Smooth muscle cell of the coronary artery (primary cell): ENCODE measurements around the gene TCP11. TPM values are rescaled to one million over a fixed set of nuclear protein-coding genes. Genes with fewer than 3 reads are reported as not detected.

Source experiments
- total RNA-seq: library from RNA; depleted of rRNA; stranded (reverse); fragments of >200 nt; gene quantifications from 2 replicates; pipeline ENCODE4 v1.2.3, GENCODE V29; 2014; ENCODE audit warnings: low replicate concordance

TCP11 gene
- total RNA-seq, result 0.15 TPM in 1 of 2 replicates, not detected in the other

GRCh38 chr6:35141007-35141655 lies at the start of gene TCP11:
TSS of gene TCP11 (minus strand) at chr6:35141339. CDS start at chr6:35140870, 469 bp downstream.

Other genes starting within 250 kb of the TCP11 start
- 1.4 and 2.3 TPM in 2 replicates for gene SCUBE3, start 72.6 kb upstream of the TCP11 start, total RNA-seq
- gene ZNF76, start 118.4 kb upstream of the TCP11 start, total RNA-seq, result 11.7 and 17.4 TPM in 2 replicates
- 0.53 and 0.70 TPM in 2 replicates for gene DEF6, start 156.5 kb upstream of the TCP11 start, total RNA-seq
- gene PPARD, start 201.2 kb upstream of the TCP11 start, total RNA-seq, result 5.4 and 10.0 TPM in 2 replicates